ENCODE results near the gene TTC32. TPM values are rescaled to one million over a fixed set of nuclear protein-coding genes. Genes with fewer than 3 reads are reported as not detected.
"Not testable (repeated sequence)": the region's sequence is repeated elsewhere in the genome, so short reads cannot be mapped to it uniquely, and the experiment has no call there.

TTC32 gene
- polyA plus RNA-seq, 5 donors, result 23.5 to 45.3 (median 35.2) TPM

- peak in 1 of 2 donors; percentile 58 for DNase-seq
Measured at GRCh38 chr2:19900931-19901441, 797 bp downstream of the TTC32 start.

DNA sequence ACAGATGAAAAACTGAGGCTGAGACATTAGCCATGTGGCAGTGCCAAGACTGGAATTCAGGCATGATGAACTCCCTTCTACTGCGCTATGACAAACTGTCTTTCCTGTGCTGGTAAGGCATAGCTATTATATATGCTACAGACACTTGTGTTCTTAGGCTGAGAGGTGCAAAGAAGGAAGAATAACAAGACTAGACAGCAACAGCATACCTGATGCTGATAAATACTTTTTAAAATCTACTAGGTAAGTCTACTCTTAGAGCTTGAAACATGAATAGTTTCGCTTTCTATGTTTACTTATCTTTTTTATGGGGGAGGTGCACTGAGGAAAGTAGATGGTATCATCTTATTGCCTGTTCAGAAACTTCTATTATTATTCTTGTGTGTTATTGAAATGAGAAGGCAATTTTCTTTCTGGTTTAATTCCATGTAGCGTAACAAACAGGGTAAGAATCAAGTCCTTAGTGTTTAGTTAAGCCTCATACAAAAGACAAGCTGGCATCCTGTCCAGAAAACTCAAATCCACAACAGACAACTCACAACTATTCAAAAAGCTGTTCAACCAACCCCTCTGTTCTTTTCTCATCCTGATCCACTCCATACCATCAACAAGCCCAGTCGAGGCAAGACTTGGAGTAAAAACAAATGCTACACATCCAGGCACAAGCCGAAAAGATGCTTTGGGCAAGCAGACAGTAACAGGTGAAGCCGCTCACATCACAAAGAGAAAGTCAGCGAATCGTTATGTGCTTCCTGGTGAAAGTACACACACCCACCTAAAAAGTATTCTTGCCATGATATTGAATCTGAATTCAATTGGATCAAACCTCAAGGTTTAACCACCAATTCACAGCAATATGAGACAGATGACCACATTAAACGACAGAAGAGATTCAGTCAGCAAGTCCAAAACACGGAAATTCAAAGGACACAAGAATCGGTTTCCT lies 1.5 kb downstream of the TTC32 start:
- peak in 1 of 2 donors; percentile 5 for DNase-seq

- no peak for DNase-seq
Measured at GRCh38 chr2:19898592-19899329, 3.0 kb downstream of the TTC32 start.

DNA sequence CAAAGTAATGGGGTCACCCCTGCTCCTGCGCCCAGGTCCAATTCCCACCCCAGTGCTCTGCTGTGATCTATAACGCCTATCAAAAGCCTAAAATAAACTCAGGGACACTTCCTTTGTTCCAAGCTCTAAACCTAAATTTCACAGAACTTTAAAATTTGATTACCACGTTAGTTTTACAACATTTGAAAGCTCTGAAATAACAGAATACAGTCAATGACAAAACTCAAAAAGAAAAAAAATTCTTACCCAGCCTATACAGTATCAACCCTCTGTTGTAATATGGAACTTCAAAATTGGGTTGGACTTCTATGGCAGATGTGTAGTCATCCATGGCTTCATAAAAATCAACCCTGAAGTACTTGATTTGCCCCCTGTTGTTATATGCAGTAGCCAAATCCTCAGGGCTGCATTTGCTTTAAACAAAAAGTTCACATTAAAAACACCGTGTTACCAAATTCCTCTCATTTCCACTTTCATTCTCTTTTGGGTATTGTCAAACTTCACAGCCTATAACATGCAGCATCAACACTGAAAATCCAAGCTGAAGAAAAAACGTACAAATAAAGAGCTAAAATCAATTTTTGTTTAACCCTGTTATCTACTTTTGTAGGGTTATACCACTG lies 4.0 kb downstream of the TTC32 start:
- DNase-seq, result no peak

GRCh38 chr2:19895535-19895934 lies 6.2 kb downstream of the TTC32 start:
- DNase-seq, result no peak

DNA sequence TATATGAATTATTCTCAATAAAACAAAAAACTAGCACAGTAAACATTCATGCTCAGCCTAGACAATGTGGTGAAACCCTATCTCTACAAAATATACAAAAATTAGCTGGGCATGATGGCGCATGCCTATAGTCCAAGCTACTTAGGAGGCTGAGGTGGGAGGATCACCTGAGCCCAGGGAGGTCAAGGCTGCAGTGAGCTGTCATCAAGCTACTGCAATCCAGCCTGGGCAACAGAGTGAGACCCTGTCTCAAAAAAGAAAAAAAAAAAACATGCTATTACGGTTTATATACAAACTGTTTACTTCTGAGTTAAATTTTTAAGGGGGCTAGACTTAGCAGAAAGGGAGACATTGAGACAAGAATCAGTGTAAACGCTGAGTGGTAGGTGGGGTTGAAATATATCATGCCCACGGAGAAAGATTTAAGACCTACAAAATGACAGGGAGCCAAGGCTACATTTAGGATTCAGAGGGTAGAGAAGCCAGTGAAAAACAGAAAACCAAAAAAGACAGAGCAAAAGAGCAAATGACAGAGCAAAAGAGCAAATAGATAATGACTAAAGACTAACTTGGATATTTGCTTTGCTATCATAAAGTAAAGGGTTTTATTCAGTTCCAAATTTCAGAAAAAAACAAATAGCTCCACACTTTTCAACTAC lies 7.5 kb downstream of the TTC32 start:
- no peak for DNase-seq

- no peak for DNase-seq
Measured at GRCh38 chr2:19893520-19894133, 8.2 kb downstream of the TTC32 start.

DNA sequence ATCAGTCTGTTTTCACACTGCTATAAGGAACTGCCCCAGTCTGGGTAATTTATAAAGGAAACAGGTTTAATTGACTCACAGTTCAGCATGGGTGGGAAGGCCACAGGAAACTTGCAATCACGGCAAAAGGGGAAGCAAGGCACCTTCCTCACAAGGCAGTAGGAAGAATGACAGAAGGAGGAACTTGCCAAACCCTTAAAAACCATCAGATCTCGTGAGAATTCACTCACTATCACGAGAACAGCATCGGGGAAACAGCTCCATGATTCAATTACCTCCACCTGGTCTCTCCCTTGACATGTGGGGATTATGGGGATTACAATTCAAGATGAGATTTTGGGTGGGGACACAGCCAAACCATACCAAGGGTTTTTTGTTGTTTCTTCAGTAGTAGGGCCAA lies 9.8 kb downstream of the TTC32 start:
- not testable (repeated sequence) for DNase-seq

GRCh38 chr2:19890104-19890503 lies 11.7 kb downstream of the TTC32 start:
- DNase-seq, result no peak

DNA sequence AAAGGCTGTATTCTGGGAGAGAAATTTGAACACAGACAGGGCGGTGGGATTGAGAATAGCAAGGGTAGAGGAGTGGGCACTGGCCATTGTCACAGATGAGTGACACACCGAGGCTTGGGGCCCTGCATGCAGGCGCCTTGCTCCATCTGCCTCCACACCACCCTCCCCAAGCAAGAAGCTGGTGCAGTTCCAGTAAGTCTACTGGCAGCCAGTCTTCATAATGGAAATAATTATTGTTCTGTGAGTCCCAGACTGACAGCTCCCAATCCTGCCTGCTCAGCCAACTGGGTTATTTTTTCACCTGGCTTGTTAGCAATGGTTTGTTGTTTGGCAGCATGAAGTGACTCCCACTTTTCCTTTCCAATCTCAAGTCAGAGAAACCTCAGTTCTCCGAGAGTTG lies 13.0 kb downstream of the TTC32 start:
- DNase-seq, result no peak

DNA sequence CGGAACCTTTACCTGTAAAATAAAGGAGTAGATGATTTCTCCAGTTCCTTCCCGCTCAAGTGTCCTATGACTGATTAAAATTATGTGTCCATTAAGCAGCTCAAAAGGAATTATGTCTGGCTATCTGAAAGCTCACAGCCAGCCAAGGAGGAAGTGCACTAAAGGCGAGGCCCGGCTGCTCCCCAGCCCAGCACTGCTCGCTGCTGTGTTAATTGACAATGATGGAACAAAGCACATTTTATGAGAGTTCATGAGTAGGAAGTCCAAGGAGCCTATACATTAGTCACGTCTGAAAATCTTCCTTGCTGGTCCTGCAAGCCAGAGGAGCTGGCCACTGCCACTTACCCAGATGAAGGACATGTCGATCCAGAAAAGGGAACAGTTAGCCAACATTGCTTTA lies 14.3 kb downstream of the TTC32 start:
- DNase-seq, result no peak

DNA sequence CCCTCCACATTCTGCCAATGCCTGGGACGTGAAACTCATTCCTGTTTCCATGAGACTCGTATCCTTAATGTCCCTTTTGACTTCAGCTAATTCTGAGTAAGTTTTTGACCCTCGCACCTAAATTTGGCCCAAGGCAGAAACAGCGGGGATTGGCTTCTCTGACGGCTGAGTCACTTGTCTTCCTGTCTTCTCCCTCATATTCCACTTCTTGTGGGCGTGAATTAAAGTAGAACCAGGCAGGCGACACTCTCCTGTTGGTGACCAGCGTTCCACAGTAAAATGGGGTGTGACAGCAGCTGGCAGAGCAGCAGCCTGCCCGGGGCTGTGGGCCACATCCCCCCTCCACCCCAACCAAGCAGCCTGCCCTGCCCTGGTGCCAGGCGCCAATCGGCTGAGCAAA lies 15.5 kb downstream of the TTC32 start:
- DNase-seq, result no peak

GRCh38 chr2:19885791-19886190 lies 16.0 kb downstream of the TTC32 start:
- DNase-seq, result no peak

DNA sequence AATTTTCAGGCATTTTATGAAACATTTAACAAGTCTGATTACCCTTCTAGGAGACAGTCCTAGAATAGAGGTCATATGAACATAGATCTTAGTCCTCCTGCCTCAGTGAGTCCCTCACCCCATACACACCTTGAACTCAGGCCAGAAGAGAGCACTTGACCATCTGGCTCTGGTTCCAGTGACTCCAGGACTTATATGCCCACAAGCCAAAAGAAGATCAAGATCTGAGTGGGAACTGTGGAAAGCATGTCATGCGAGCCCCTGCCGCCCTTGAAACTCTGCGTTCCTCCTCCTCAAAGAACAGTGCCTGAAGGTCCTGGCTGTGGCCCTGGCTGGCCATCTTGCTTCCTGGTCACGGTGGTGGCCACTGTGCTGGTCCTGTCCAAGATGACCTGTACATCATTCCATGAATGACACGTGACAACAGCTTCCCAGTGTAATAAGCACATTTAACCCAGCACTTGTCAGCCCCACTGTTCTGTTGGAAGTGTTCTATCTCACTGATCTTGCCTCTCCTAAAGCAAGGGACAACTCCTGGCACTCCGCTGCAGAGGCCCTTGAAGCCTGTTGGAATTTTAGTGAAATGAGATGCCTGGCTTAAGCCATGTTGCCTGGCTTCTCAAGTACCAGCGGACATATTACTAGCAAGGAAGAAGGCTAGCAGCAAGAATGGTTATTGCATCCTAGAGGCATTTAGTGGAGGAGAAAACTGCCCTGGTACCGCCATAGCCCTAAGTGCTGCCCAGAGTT lies 17.6 kb downstream of the TTC32 start:
- no peak for DNase-seq

GRCh38 chr2:19883486-19883885 lies 18.3 kb downstream of the TTC32 start:
- DNase-seq, result no peak

- no peak for DNase-seq
Measured at GRCh38 chr2:19882286-19882685, 19.5 kb downstream of the TTC32 start.

- no peak for DNase-seq
Measured at GRCh38 chr2:19881908-19882265, 19.9 kb downstream of the TTC32 start.

DNA sequence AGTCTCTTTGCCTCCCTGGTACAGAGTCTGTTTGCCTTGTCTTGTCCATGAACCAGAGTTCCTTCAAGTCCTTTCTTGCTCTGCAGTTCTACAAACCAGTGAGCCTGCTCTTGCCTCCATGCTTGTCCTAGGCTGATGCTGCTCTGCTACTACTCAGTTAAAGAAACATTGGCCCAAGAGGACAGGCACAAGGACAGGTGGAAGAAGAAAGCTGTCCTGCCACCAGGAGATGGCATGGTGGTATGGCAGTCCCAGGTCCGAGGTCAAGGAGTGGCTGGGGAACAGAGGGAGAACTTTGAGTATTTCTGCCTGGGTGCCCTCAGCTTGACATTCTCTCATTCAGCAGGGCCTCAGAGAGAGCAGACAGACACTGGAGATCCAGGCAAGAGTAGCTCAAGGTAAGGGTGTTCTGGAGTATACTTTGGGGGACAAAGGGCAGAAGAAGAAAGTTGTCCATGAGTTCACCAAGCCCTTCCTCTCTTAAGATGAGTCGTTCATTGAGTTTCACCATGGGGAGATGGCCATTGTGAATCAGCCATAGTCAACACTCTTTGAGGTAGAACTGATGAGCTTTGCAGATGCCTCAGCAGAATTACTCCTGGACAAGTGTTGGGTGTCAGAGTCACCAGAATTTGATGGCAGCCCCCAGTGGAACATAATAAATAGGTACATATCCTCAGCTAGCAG lies 20.4 kb downstream of the TTC32 start:
- DNase-seq, result no peak

GRCh38 chr2:19880191-19880590 lies 21.6 kb downstream of the TTC32 start:
- not testable (repeated sequence) for DNase-seq

GRCh38 chr2:19879120-19879519 lies 22.7 kb downstream of the TTC32 start:
- DNase-seq, result no peak

Data from right lung (tissue), 5 donors.